H4 (cell line): ENCODE results near the gene DIP2C. TPM values are rescaled to one million over a fixed set of nuclear protein-coding genes. Genes with fewer than 3 reads are reported as not detected.
"Not testable (repeated sequence)": the region's sequence is repeated elsewhere in the genome, so short reads cannot be mapped to it uniquely, and the experiment has no call there.

Experiments used
- DNase-seq: peaks from one replicate; pipeline ENCODE4 v3.0.0-alpha.2; 2015; ENCODE audit warnings: low spot score
- total RNA-seq: library from RNA; depleted of rRNA; stranded (reverse); fragments of >200 nt; shearing (Covaris generic); gene quantifications from 2 replicates; pipeline ENCODE4 v1.2.3, GENCODE V29; 2014

The DIP2C gene
- total RNA-seq, 1 experiment from 2014 or later: 2.3 TPM

- DNase-seq: not testable (repeated sequence)
Measured at GRCh38 chr10:700183-700582, 10.7 kb upstream of the DIP2C start.

GRCh38 chr10:697097-697875 lies 7.8 kb upstream of the DIP2C start:
- no peak for DNase-seq

- no peak for DNase-seq
Measured at GRCh38 chr10:695396-695795, 5.9 kb upstream of the DIP2C start.

- no peak for DNase-seq
Measured at GRCh38 chr10:693506-693905, 4.0 kb upstream of the DIP2C start.

- DNase-seq: no peak
Measured at GRCh38 chr10:692682-693351, 3.3 kb upstream of the DIP2C start.

- no peak for DNase-seq
Measured at GRCh38 chr10:691216-691615, 1.7 kb upstream of the DIP2C start.

- no peak for DNase-seq
Measured at GRCh38 chr10:690372-691161, 1.1 kb upstream of the DIP2C start.

GRCh38 chr10:689121-689451 lies 382 bp downstream of the DIP2C start:
- DNase-seq: no peak

GRCh38 chr10:688312-689120 lies 952 bp downstream of the DIP2C start:
- no peak for DNase-seq

GRCh38 chr10:687583-688311 lies 1.7 kb downstream of the DIP2C start:
- no peak for DNase-seq

- DNase-seq: no peak
Measured at GRCh38 chr10:686155-686931, 3.1 kb downstream of the DIP2C start.

GRCh38 chr10:685613-686012 lies 3.9 kb downstream of the DIP2C start:
- DNase-seq: no peak

- peak; percentile 81 for DNase-seq
Measured at GRCh38 chr10:683448-684071, 5.9 kb downstream of the DIP2C start.

GRCh38 chr10:682931-683447 lies 6.5 kb downstream of the DIP2C start:
- DNase-seq: no peak

- DNase-seq: no peak
Measured at GRCh38 chr10:681670-682318, 7.7 kb downstream of the DIP2C start.

- DNase-seq: no peak
Measured at GRCh38 chr10:680745-681144, 8.7 kb downstream of the DIP2C start.

GRCh38 chr10:680146-680545 lies 9.3 kb downstream of the DIP2C start:
- no peak for DNase-seq

GRCh38 chr10:679556-679955 lies 9.9 kb downstream of the DIP2C start:
- no peak for DNase-seq

- DNase-seq: not testable (repeated sequence)
Measured at GRCh38 chr10:678662-679005, 10.8 kb downstream of the DIP2C start.
